ENCODE data around the gene MON2.

- TF ChIP-seq CTCF (IDR thresholded peaks at IDR 0.05; ENCODE audit: control extremely low read depth in 1 of 3, insufficient read depth in 1 of 3, low read depth in 1 of 3, low read length in 3 of 3) = no peak
- no peak for TF ChIP-seq TBP (IDR thresholded peaks at IDR 0.05; ENCODE audit: low read depth, low read length)
Observed at GRCh38 chr12:62434494-62435302, 31.9 kb upstream of the MON2 start.
